GM23338 (cell line): ENCODE results near the gene SV2C. TPM values are rescaled to one million over a fixed set of nuclear protein-coding genes. Genes with fewer than 3 reads are reported as not detected.

ENCODE experiments used
- ATAC-seq: fragments of 200-7000 bp; cut with Tn5 transposase; 3 replicates; pipeline ENCODE4 v1.9.1; 2020
- DNase-seq: peaks from one replicate; pipeline ENCODE4 v3.0.0-alpha.2; 2015; ENCODE audit warnings: low spot score
- H2AFZ ChIP-seq: fragments of 200-600 bp; sonication (generic); 2 replicates; pipeline ENCODE4 v1.8.0; 2016; ENCODE audit warnings: antibody characterized with exemption, mild to moderate bottlenecking, moderate library complexity
- H3F3A ChIP-seq: fragments of 200-600 bp; sonication (generic); replicated peaks from 2 replicates; pipeline ENCODE4 v1.8.0; 2017; ENCODE audit warnings: antibody characterized with exemption, mixed run types, low read depth
- H3K27ac ChIP-seq: fragments of 200-600 bp; sonication (generic); 2 replicates; pipeline ENCODE4 v1.6.1; 2016; ENCODE audit warnings: low read depth
- H3K27me3 ChIP-seq: fragments of 200-600 bp; sonication (generic); 2 replicates; pipeline ENCODE4 v1.8.0; 2016; ENCODE audit warnings: mild to moderate bottlenecking, mixed run types, moderate library complexity; ENCODE audit not compliant: insufficient read depth
- H3K36me3 ChIP-seq: fragments of 200-600 bp; sonication (generic); 2 replicates; pipeline ENCODE4 v1.8.0; 2016; ENCODE audit warnings: mild to moderate bottlenecking; ENCODE audit not compliant: insufficient read depth
- H3K4me1 ChIP-seq: fragments of 200-600 bp; sonication (generic); 2 replicates; pipeline ENCODE4 v1.8.0; 2016; ENCODE audit warnings: mild to moderate bottlenecking, moderate library complexity; ENCODE audit not compliant: insufficient read depth
- H3K4me2 ChIP-seq: fragments of 200-600 bp; sonication (generic); 2 replicates; pipeline ENCODE4 v1.7.1; 2017; ENCODE audit warnings: mixed run types
- H3K4me3 ChIP-seq: fragments of 200-600 bp; sonication (generic); 2 replicates; pipeline ENCODE4 v1.6.1; 2016; ENCODE audit warnings: mixed run types
- H3K79me2 ChIP-seq: fragments of 200-600 bp; sonication (generic); replicated peaks from 2 replicates; pipeline ENCODE4 v1.8.0; 2017; ENCODE audit warnings: mild to moderate bottlenecking; ENCODE audit not compliant: insufficient read depth
- H3K9me2 ChIP-seq: fragments of 200-600 bp; sonication (generic); 2 replicates; pipeline ENCODE4 v1.8.0; 2017; ENCODE audit not compliant: insufficient read depth
- H4K20me1 ChIP-seq: fragments of 200-600 bp; sonication (generic); replicated peaks from 2 replicates; pipeline ENCODE4 v1.8.0; 2017; ENCODE audit warnings: mild to moderate bottlenecking; ENCODE audit not compliant: insufficient read depth
- H3K27ac Mint-ChIP-seq: 2 replicates; pipeline ENCODE4 v1.8.0; 2020; ENCODE audit warnings: inconsistent platforms, mild to moderate bottlenecking, moderate library complexity, mixed read lengths
- H3K27me3 Mint-ChIP-seq: 3 replicates; pipeline ENCODE4 v1.8.0; 2022; ENCODE audit warnings: low read depth, mild to moderate bottlenecking, moderate library complexity, mixed read lengths, inconsistent platforms; ENCODE audit not compliant: insufficient read depth, poor library complexity
- H3K36me3 Mint-ChIP-seq: 3 replicates; pipeline ENCODE4 v1.8.0; 2021; ENCODE audit warnings: low read depth, mild to moderate bottlenecking, inconsistent platforms, moderate library complexity, mixed read lengths
- H3K4me1 Mint-ChIP-seq: 3 replicates; pipeline ENCODE4 v1.8.0; 2020; ENCODE audit warnings: mild to moderate bottlenecking, inconsistent platforms, mixed read lengths
- H3K4me3 Mint-ChIP-seq: 3 replicates; pipeline ENCODE4 v1.8.0; 2021; ENCODE audit warnings: moderate library complexity, mild to moderate bottlenecking, inconsistent platforms, mixed read lengths
- H3K9me3 Mint-ChIP-seq: 3 replicates; pipeline ENCODE4 v1.8.0; 2020; ENCODE audit warnings: moderate library complexity, mild to moderate bottlenecking, inconsistent platforms, mixed read lengths
- CREB1 ChIP-seq: fragments of 250-450 bp; sonication (Bioruptor Pico); IDR thresholded peaks from 2 replicates; pipeline ENCODE4 v1.5.0; 2020; ENCODE audit warnings: low read depth, mild to moderate bottlenecking, moderate library complexity
- ETS1 ChIP-seq: IDR thresholded peaks from 2 replicates; pipeline ENCODE4 v1.6.1; 2016; ENCODE audit warnings: antibody characterized with exemption
- EZH2 ChIP-seq: fragments of 200-600 bp; sonication (generic); IDR thresholded peaks from one replicate; pipeline ENCODE4 v1.8.0; 2017; ENCODE audit warnings: antibody characterized with exemption, mild to moderate bottlenecking, low read depth; ENCODE audit not compliant: unreplicated experiment
- EZH2phosphoT487 ChIP-seq: fragments of 200-600 bp; sonication (generic); IDR thresholded peaks from one replicate; pipeline ENCODE4 v1.8.1; 2018; ENCODE audit warnings: antibody characterized with exemption; ENCODE audit not compliant: unreplicated experiment
- NANOG ChIP-seq: IDR thresholded peaks from 2 replicates; pipeline ENCODE4 v1.6.1; 2016; ENCODE audit warnings: antibody characterized with exemption, borderline replicate concordance
- POLR2AphosphoS5 ChIP-seq: IDR thresholded peaks from 2 replicates; pipeline ENCODE4 v1.6.1; 2016; ENCODE audit warnings: antibody characterized with exemption, low read depth
- ZNF114 ChIP-seq: fragments of 250-450 bp; sonication (Bioruptor Pico); IDR thresholded peaks from 2 replicates; pipeline ENCODE4 v1.5.0; 2020; ENCODE audit warnings: mild to moderate bottlenecking, moderate library complexity
- ZNF462 ChIP-seq: fragments of 250-450 bp; sonication (Bioruptor Pico); IDR thresholded peaks from 2 replicates; pipeline ENCODE4 v1.5.0; 2020; ENCODE audit warnings: mild to moderate bottlenecking, moderate library complexity
- polyA plus RNA-seq: library from polyadenylated mRNA; unstranded; fragments of >200 nt; fragmentation: Nextera tagmentation; extraction: Ambion mirVana; gene quantifications from 2 replicates; pipeline ENCODE4 v1.2.1, GENCODE V29; 2016
- total RNA-seq: library from RNA; depleted of rRNA; stranded (reverse); fragments of >200 nt; shearing (Covaris generic); gene quantifications from 2 replicates; pipeline ENCODE4 v1.2.3, GENCODE V29; 2014

Gene SV2C
- total and polyA plus RNA-seq, 2 experiments from 2014 or later: 0.05 to 0.07 TPM

- Histone ChIP-seq H3F3A (no peaks in the 10 kb centered on the region), H4K20me1 (no peaks in the 10 kb centered on the region), H3K27ac (no peak overlapping the region), H3K79me2 (no peaks in the 10 kb centered on the region), H3K9me2 (no peaks in the 10 kb centered on the region), H3K4me2 (no peak overlapping the region), H3K4me3 (no peak overlapping the region), H3K27me3 (no peaks in the 10 kb centered on the region), H3K36me3 (no peaks in the 10 kb centered on the region), H3K4me1 (peaks cover under 1% of the 10 kb centered on the region; the same call in 1 of the 2 replicates), H2AFZ (no peak overlapping the region)
- H3K36me3 Mint-ChIP-seq: 0 out of 3 replicates have a peak, but pooled peaks cover 2% of the 10 kb centered on the region
- no peak overlapping the region for H3K27ac Mint-ChIP-seq
- H3K9me3 Mint-ChIP-seq: peaks cover 2% of the 10 kb centered on the region; the same call in 1 of the 3 replicates
- no peaks in the 10 kb centered on the region for H3K27me3 Mint-ChIP-seq
- peaks cover 5% of the 10 kb centered on the region; the same call in 1 of the 3 replicates for H3K4me1 Mint-ChIP-seq
- DNase-seq (peak; percentile 28), ATAC-seq (no peak)
- H3K4me3 Mint-ChIP-seq: no peak overlapping the region
- TF ChIP-seq EZH2phosphoT487 (no peak), ZNF462 (CRISPR knock-in tag) (no peak), EZH2 (no peak), CREB1 (CRISPR knock-in tag) (no peak), ZNF114 (no peak), ETS1 (no peak), POLR2AphosphoS5 (no peak), NANOG (no peak)
Observed at GRCh38 chr5:76204713-76205112, 121.5 kb downstream of the SV2C start.
